Measurements from ENCODE around the gene AMZ1. TPM values are rescaled to one million over a fixed set of nuclear protein-coding genes. Genes with fewer than 3 reads are reported as not detected.

AMZ1 gene
- total and polyA plus RNA-seq, 10 of the 15 experiments (the other 5 are each of a cell fraction or from before 2014, with no cell fraction given), result 0.02 to 2.0 (median 0.69) TPM

DNA sequence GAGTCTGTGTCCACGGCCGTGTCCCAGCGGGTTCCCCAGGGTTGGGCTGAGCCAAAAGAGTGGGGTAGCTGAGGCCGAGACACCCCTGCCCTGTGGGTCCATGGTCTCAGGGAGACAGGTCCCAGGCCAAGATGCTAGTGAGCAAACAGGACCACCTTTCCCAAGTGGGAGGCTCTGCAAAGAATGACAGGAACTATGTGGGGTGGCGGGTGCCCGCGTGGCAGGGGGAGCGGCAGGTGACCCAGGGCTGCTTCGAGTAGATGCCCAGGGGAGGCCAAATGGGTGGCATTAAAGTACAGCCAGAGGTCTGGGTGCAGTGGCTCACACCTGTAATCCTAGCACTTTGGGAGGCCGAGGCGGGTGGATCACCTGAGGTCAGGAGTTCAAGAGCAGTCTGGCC is 38.0 kb upstream of the AMZ1 start:
- Histone ChIP-seq H3K4me1 (ENCODE audit: control insufficient read depth, insufficient read depth, low read length) (peaks cover 8% of the 10 kb centered on the region), H3K4me2 (ENCODE audit: control insufficient read depth, insufficient read depth) (no peak overlapping the region), H3K27ac (ENCODE audit: control insufficient read depth, insufficient read depth) (no peak overlapping the region), H3K9me3 (replicated peaks; ENCODE audit: control insufficient read depth, insufficient read depth, low read length) (no peaks in the 10 kb centered on the region), H2AFZ (ENCODE audit: control insufficient read depth, low read depth, low read length) (no peak overlapping the region), H3K79me2 (ENCODE audit: control insufficient read depth, insufficient read depth, low read length) (peaks cover 4% of the 10 kb centered on the region; the same call in 1 of the 2 replicates), H3K36me3 (ENCODE audit: control insufficient read depth in 2 of 2, insufficient read depth in 2 of 2, low read length in 1 of 2) (peaks cover 0 to 11% of the 10 kb centered on the region in 2 experiments; a peak in 3 of 4 replicates), H3K4me3 (no peak overlapping the region), H3K27me3 (replicated peaks in 1 of 2; ENCODE audit: control insufficient read depth in 2 of 2, insufficient read depth in 2 of 2, low read length in 1 of 2) (no peaks in the 10 kb centered on the region), H3K9ac (ENCODE audit: control insufficient read depth, insufficient read depth, low read length) (no peak overlapping the region), H4K20me1 (ENCODE audit: control insufficient read depth, insufficient read depth) (no peaks in the 10 kb centered on the region)
- ChIA-PET SMC1A (ENCODE audit: uncharacterized antibody, unreplicated experiment) (no interaction called here), RAD21 (ENCODE audit: unreplicated experiment) (interaction anchor here (0.9 kb wide), 1 partner anchor 21 kb away, joined by 3 read pairs; no protein-coding TSS in a partner anchor), POLR2A (no interaction called here), CTCF (interaction anchor here (1.0 to 1.8 kb wide), 2 partner anchors 8 to 10 kb away, joined by 3 to 4 read pairs; no protein-coding TSS in a partner anchor)
- WGBS (ENCODE audit: insufficient coverage, insufficient replicate concordance, low lambda C conversion rate, missing lambda C conversion rate), result 74% methylated on average over 11 of the region's 11 CpGs
- in situ Hi-C loops (cut with MboI) (no loop called here), intact Hi-C loops (cut with micrococcal nuclease; ENCODE audit: unreplicated experiment) (no loop called here)
- no TSS peak for BruUV-seq (replicated peaks)
- DNase-seq (ENCODE audit: low read depth, low spot score) (no peak), FAIRE-seq (no peak), ATAC-seq (no peak)
- TF ChIP-seq, protein P1, sequence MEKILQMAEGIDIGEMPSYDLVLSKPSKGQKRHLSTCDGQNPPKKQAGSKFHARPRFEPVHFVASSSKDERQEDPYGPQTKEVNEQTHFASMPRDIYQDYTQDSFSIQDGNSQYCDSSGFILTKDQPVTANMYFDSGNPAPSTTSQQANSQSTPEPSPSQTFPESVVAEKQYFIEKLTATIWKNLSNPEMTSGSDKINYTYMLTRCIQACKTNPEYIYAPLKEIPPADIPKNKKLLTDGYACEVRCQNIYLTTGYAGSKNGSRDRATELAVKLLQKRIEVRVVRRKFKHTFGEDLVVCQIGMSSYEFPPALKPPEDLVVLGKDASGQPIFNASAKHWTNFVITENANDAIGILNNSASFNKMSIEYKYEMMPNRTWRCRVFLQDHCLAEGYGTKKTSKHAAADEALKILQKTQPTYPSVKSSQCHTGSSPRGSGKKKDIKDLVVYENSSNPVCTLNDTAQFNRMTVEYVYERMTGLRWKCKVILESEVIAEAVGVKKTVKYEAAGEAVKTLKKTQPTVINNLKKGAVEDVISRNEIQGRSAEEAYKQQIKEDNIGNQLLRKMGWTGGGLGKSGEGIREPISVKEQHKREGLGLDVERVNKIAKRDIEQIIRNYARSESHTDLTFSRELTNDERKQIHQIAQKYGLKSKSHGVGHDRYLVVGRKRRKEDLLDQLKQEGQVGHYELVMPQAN (conservative IDR thresholded peaks at IDR 0.05), result no peak
- TF ChIP-seq CBX5 (IDR thresholded peaks at IDR 0.05; ENCODE audit: low read depth), result no peak
- no peak for TF ChIP-seq GABPA (IDR thresholded peaks at IDR 0.05; ENCODE audit: low read depth)
- TF ChIP-seq EED (IDR thresholded peaks at IDR 0.05; ENCODE audit: low read depth), result no peak
- no peak for TF ChIP-seq ZNF622 (IDR thresholded peaks at IDR 0.05)
- no peak for TF ChIP-seq CEBPB (IDR thresholded peaks at IDR 0.05; ENCODE audit: borderline replicate concordance in 1 of 2, low read depth in 2 of 2, low read length in 2 of 2)
- no peak for TF ChIP-seq SMAD5 (IDR thresholded peaks at IDR 0.05; ENCODE audit: low read depth)
- TF ChIP-seq CHD4 (IDR thresholded peaks at IDR 0.05), result no peak
- TF ChIP-seq EP300 (IDR thresholded peaks at IDR 0.05; ENCODE audit: borderline replicate concordance in 1 of 2, control insufficient read depth in 1 of 2, low read depth in 2 of 2, low read length in 2 of 2), result no peak
- no peak for TF ChIP-seq ZNF274 (IDR thresholded peaks at IDR 0.05; ENCODE audit: insufficient read depth, insufficient read length)
- TF ChIP-seq NRF1 (conservative IDR thresholded peaks at IDR 0.05; ENCODE audit: low read depth, low read length), result no peak
- no peak for TF ChIP-seq FOXK2 (IDR thresholded peaks at IDR 0.05)

All from GM12878 (cell line).